DMS53 (cell line): ENCODE data around the gene SHC2.
"Not testable (repeated sequence)": the region's sequence is repeated elsewhere in the genome, so short reads cannot be mapped to it uniquely, and the experiment has no call there.

Experiments
- DNase-seq: peaks from one replicate; lab custom pipeline; 2025; lab: John Stamatoyannopoulos, UW

The SHC2 gene

GRCh38 chr19:492091-492531, 31.3 kb upstream of the SHC2 start:
- DNase-seq = no peak

GRCh38 chr19:491146-491741, 30.4 kb upstream of the SHC2 start:
- no peak for DNase-seq

- DNase-seq = peak; percentile 70
Observed at GRCh38 chr19:489418-490196, 28.8 kb upstream of the SHC2 start.

- DNase-seq = peak; percentile 97
Observed at GRCh38 chr19:488505-489417, 27.9 kb upstream of the SHC2 start.

- no peak for DNase-seq
Observed at GRCh38 chr19:485583-486236, 24.9 kb upstream of the SHC2 start.

GRCh38 chr19:485077-485476, 24.2 kb upstream of the SHC2 start:
- DNase-seq = peak; percentile 36

GRCh38 chr19:484494-484893, 23.7 kb upstream of the SHC2 start:
- DNase-seq = no peak

- no peak for DNase-seq
Observed at GRCh38 chr19:483332-484072, 22.7 kb upstream of the SHC2 start.

GRCh38 chr19:482186-483041, 21.6 kb upstream of the SHC2 start:
- DNase-seq = no peak

GRCh38 chr19:481100-481499, 20.3 kb upstream of the SHC2 start:
- not testable (repeated sequence) for DNase-seq

- DNase-seq = peak; percentile 72
Observed at GRCh38 chr19:480016-480855, 19.4 kb upstream of the SHC2 start.

- DNase-seq = no peak
Observed at GRCh38 chr19:478976-479375, 18.1 kb upstream of the SHC2 start.

GRCh38 chr19:478236-478903, 17.5 kb upstream of the SHC2 start:
- no peak for DNase-seq

GRCh38 chr19:475360-475759, 14.5 kb upstream of the SHC2 start:
- DNase-seq = no peak

GRCh38 chr19:474126-475078, 13.6 kb upstream of the SHC2 start:
- no peak for DNase-seq

GRCh38 chr19:472005-472858, 11.4 kb upstream of the SHC2 start:
- DNase-seq = no peak

GRCh38 chr19:470701-471100, 9.9 kb upstream of the SHC2 start:
- DNase-seq = no peak
